Endothelial cell of umbilical vein (primary cell): ENCODE data around the gene CCDC32.

Experiments used
- CTCF ChIP-seq, 2 donors: IDR thresholded peaks; 1 replicate in 1 of 2; 2 replicates in 1 of 2; pipeline ENCODE4 v1.5.1; 2011; ENCODE audit warnings: low read length in 2 of 2, mild to moderate bottlenecking in 2 of 2, moderate library complexity in 2 of 2, control low read depth in 1 of 2, inconsistent platforms in 1 of 2, low read depth in 1 of 2; ENCODE audit not compliant: insufficient read depth in 1 of 2; ENCODE audit errors: extremely low read depth in 1 of 2
- EZH2 ChIP-seq: IDR thresholded peaks from 2 replicates; pipeline ENCODE4 v1.6.1; 2012; ENCODE audit warnings: borderline replicate concordance, low read depth, mild to moderate bottlenecking, moderate library complexity, low read length, inconsistent platforms; ENCODE audit not compliant: severe bottlenecking
- JUN ChIP-seq: IDR thresholded peaks from 2 replicates; pipeline ENCODE4 v1.6.1; 2011; ENCODE audit warnings: borderline replicate concordance, low read depth; ENCODE audit not compliant: insufficient read length, insufficient read depth
- POLR2A ChIP-seq: IDR thresholded peaks from 2 replicates; pipeline ENCODE4 v1.6.1; 2012; ENCODE audit warnings: low read depth, mild to moderate bottlenecking, control low read depth, low read length
- POLR2AphosphoS5 ChIP-seq: IDR thresholded peaks from 2 replicates; pipeline ENCODE4 v1.6.1; 2012; ENCODE audit warnings: low read depth, mild to moderate bottlenecking, control low read depth, low read length, moderate library complexity; ENCODE audit not compliant: insufficient read depth
- TF ChIP-seq, protein P1 (sequence below): IDR thresholded peaks from 2 replicates; pipeline ENCODE4 v1.6.1; 2011; ENCODE audit not compliant: insufficient read depth, insufficient read length

DNA sequence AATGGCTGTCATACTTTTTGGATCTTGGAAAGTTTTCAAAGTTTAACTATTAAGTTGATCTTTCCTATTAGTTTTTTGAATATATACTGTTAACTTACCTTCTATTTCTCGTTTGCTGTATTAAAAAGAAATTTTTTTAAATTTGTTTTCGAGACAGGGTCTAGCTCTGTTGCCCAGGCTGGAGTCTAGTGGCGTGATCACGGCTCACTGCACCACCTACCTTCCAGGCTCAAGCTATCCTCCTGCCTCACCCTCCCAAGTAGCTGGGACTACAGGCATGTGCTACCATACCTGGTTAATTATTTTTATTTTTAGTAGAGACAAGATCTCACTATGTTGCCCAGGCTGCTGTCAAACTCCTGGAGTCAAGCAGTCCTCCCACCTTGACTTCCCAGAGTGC lies 33.8 kb upstream of the CCDC32 start:
- no peak for TF ChIP-seq CTCF (IDR thresholded peaks at IDR 0.05; ENCODE audit: extremely low read depth in 1 of 2, insufficient read depth in 1 of 2, low read depth in 1 of 2, low read length in 2 of 2)
- no peak for TF ChIP-seq POLR2A
- no peak for TF ChIP-seq EZH2
- TF ChIP-seq POLR2AphosphoS5: no peak
- TF ChIP-seq, protein P1, sequence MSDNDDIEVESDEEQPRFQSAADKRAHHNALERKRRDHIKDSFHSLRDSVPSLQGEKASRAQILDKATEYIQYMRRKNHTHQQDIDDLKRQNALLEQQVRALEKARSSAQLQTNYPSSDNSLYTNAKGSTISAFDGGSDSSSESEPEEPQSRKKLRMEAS: no peak
- TF ChIP-seq JUN: no peak
